Fibroblast of skin of left biceps (primary cell): ENCODE measurements around the gene PRORP.
"Not testable (repeated sequence)": the region's sequence is repeated elsewhere in the genome, so short reads cannot be mapped to it uniquely, and the experiment has no call there.

Source experiments
- DNase-seq, 2 experiments: peaks; one replicate each; pipeline ENCODE4 v3.0.0-alpha.2; 2013; ENCODE audit warnings: low read depth in 2 of 2

PRORP gene

GRCh38 chr14:35138585-35138984, 16.2 kb downstream of the PRORP start:
- no peak for DNase-seq

DNA sequence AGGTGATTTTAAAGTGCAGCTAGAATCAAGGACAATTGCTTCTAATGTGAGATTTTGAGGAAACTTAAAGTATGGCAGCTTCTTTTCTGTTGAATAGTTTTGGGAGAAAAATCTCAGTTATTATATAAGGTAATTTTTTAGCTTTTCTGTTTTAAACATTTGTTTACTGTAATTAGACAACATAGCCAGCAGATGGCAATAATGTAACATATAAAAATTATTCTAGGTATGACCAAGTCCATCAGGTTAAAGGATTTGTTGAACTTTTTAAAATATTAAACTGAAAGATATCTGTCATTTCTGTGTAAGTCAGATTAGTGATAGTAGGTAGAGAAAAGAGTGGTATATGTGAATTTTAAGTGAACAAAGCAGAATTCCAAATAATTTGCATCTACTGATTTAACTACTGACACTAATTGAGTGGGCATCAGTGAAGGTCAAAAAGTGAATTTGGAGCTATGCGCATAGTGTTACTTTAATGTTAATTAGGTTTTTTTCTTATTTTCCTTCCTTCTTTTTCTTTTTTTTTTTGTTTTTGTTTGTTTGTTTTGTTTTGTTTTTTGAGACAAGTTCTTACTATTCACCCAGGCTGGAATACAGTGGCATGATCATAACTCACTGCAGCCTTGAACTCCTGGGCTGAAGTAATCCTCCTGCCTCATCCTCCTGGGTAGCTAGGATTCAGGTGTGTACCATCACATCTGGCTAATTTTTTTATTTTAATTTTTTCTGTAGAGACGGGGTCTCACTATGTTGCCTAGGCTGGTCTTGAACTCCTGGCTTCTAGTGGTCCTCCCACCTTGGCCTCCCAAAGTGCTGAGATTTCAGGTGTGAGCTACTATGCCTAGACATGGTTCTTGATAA, 18.6 kb downstream of the PRORP start:
- no peak for DNase-seq

DNA sequence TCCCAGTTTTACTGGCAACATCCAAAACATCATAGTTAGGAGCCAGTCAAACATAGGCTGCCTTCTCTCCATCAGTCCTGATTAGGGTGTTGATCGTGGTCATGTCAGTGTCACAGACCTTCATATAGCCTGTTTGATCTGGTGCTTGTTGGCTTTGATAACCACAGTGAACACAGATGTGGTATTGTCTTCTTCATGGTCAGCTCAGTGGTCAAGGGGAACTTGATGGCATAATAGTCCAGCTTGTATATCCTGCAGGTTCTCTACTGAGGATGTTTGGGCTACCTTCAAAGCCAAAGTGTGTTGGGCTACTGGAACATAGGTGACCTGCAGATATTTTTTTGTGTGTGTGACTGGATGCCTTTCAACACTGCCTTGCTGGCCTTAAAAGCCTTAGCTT, 21.7 kb downstream of the PRORP start:
- no peak for DNase-seq

DNA sequence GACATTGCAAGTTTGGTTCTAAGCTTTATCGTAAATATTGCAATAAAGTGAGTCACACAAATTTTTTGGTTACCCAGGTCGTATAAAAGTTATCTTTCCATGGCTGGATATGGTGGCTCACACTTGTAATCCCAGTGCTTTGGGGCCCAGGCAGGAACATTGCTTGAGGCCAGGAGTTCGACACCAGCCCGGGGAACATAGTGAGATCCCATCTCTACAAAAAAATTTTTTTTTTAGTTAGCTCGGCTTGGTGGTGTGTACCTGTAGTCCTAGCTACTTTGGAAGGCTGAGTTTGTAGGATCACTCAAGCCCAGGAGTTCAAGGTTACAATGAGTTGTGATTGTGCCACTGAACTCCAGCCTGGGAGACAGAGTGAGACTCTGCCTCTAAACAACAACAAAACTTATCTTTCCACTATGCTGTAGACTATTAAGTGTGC, 24.4 kb downstream of the PRORP start:
- DNase-seq = no peak

GRCh38 chr14:35147186-35147585, 24.8 kb downstream of the PRORP start:
- DNase-seq = no peak

GRCh38 chr14:35147711-35148110, 25.4 kb downstream of the PRORP start:
- DNase-seq = no peak

DNA sequence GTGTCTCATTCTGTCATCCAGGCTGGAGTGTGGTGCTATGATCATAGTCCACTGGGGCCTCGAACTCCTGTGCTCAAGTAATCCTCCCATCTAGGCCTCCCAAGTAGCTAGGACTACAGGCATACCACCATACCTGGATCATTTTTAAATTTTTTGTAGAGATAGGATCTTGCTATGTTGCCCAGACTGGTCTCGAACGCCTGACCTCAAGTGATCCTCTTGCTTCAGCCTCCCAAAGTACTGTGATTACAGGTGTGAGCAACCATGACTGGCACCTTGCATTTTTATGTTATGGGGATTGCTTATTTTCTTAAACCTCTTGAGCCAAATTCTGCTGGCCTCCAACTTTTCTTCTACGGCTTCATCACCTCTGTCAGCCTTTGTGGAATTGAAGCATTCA, 26.9 kb downstream of the PRORP start:
- no peak for DNase-seq

- DNase-seq = not testable (repeated sequence)
These were observed 30.2 kb downstream of the PRORP start for GRCh38 chr14:35152531-35152930.

DNA sequence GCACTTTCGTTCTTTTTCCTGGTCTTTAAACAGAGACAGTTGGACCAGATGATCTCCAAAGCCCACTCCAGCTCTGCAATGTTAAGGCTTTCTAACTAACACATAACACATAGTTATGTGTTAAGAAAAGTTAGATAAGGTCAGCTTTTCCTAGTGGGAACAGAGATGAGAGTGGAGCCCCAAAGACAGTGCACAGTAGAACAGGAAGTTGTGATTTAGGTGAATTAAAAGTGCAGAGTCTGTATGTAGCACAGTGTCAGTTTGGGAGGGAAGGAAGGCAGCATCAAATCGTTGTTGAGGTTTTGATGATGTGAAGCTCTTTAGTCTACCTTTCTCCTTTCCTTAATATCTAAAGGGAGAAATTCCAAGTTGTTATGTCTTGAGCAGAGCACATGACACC, 31.7 kb downstream of the PRORP start:
- DNase-seq = no peak

DNA sequence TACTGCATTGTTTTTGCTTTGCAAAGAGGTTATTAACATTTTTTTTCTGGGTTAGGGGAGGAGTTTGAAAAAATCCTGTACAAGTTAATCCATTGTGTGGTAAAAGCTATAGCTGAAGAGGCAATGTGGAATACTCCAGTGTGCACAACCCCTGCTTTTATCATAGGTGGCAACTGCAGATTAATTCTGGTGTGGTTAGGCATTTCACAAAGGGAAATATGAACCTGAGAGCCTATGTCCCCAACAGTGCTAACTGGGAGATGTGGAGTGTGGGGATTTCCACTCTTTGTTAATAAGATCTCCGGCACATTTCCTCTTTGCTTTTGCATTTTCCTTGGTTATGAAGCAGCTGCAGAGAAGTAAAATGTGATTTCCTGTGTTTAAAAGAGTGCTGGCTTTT, 33.6 kb downstream of the PRORP start:
- DNase-seq = no peak

DNA sequence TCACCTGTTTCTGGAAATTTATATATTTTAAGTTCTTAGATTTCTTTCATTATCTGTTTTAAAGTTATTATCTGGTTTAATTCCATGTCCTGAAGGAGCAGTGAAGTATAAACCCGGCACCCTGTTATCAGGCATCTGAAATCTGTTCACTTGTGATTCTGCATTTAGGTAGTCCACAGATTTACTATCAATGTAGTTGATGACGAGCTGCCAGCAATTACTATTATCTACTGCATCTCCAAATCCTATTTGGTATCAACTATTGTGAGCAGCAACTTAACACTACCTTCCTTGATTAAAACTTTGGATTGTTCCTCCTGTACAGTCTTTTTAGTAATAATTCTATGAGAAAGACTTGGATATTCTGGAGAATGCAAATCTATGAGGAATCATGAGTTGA, 36.1 kb downstream of the PRORP start:
- DNase-seq = no peak

GRCh38 chr14:35158951-35159653, 36.8 kb downstream of the PRORP start:
- DNase-seq = no peak

DNA sequence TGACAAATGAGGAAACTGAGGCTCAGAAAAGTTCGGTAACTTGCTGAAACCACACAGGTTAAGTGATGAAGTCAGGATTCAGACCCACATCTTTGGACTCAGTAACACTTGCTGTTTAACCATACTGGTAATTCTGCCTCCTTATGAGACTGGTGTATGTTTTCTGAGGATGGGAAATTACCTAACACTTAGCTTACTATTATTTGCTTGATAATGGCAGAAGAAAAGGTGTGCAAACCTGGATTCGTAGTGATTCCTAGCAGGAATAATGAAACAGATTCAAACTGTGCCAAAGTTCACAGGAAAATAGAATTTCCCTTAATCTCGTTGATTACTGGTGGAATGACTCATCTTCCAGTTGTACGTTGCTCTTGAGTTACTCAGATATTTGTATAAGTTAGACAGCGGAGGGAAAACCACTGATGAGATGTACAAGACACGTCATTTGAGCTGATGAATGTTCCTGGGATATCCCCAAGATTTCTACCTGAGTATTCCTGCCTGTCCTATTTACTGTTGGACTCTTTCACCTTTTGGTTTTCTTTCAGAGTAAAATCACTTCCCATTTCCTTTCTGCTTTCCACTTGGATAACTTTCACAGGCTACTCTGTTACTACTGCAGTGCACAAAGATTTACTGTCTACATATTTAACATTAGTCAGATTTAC, 37.5 kb downstream of the PRORP start:
- DNase-seq = peak; percentile 55 to 58

GRCh38 chr14:35161231-35161630, 38.9 kb downstream of the PRORP start:
- no peak for DNase-seq

- DNase-seq = no peak
These were observed 41.0 kb downstream of the PRORP start for GRCh38 chr14:35163384-35163783.

DNA sequence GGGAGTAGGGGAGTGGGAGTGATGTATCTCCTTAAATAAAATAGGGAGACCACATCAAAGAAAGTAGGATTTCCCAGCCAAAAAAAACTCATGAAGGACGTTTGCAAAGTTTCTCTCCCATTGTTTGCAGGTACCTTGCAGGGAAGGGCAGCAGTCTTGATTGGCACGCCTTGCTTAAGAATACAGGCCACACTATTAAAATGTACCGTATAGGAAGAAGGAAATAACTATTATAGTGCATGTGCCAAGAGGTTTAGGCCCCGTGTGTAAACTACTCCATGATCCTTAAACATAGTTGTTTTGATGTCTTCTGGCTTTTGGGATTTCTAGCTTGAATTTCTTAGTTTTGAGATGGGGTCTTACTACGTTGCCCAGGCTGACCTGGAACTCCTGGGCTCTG, 42.5 kb downstream of the PRORP start:
- DNase-seq = no peak

DNA sequence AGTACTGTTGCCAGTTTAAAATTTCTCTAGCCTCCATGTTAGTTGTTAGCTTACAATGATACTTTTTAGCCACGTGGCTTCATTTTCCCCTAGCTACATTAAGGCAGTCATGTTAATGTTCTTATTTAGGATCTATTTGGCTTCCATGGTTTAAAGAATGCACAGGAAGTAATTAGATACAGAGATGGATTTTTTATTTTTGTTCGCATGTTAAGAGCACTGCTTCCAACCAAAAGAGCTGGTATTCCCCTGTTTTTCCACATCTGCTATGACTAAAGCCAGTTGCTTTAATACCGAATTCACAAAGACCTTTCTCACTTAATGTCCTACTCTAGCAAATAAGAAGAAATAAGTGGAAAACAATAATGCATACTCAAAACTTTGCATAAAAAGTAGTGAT, 45.1 kb downstream of the PRORP start:
- no peak for DNase-seq
